ENCODE results near the gene MAGI3.

DNA sequence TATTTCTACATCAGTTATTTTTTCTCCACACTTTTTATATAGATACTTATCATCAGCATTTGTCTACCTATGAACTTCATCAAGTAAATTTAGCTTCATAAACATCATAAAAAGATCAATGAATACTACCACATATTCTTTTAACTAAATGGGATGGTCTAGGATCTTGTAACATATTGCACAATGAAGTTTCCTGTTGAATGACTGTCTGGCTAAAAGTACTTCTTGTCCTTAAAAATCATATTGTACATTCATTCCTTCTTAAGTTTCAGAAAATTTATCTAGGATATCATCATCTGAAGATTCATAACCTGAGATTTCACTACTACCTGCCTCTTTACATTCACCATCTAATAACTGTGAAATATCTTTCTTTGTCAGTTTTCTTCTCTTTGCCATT, 69.0 kb downstream of the MAGI3 start:
- TF ChIP-seq RAD21 (conservative IDR thresholded peaks at IDR 0.05 in 1 of 2, IDR thresholded peaks at IDR 0.05 in 1 of 2), result no peak
- TF ChIP-seq, protein P1, sequence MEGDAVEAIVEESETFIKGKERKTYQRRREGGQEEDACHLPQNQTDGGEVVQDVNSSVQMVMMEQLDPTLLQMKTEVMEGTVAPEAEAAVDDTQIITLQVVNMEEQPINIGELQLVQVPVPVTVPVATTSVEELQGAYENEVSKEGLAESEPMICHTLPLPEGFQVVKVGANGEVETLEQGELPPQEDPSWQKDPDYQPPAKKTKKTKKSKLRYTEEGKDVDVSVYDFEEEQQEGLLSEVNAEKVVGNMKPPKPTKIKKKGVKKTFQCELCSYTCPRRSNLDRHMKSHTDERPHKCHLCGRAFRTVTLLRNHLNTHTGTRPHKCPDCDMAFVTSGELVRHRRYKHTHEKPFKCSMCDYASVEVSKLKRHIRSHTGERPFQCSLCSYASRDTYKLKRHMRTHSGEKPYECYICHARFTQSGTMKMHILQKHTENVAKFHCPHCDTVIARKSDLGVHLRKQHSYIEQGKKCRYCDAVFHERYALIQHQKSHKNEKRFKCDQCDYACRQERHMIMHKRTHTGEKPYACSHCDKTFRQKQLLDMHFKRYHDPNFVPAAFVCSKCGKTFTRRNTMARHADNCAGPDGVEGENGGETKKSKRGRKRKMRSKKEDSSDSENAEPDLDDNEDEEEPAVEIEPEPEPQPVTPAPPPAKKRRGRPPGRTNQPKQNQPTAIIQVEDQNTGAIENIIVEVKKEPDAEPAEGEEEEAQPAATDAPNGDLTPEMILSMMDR (IDR thresholded peaks at IDR 0.05), result no peak
- TF ChIP-seq MAFK (IDR thresholded peaks at IDR 0.05; ENCODE audit: partially characterized antibody), result no peak
- TF ChIP-seq HEYL (CRISPR knock-in tag; IDR thresholded peaks at IDR 0.05), result no peak
- TF ChIP-seq, protein P2, sequence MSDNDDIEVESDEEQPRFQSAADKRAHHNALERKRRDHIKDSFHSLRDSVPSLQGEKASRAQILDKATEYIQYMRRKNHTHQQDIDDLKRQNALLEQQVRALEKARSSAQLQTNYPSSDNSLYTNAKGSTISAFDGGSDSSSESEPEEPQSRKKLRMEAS (IDR thresholded peaks at IDR 0.05), result no peak
- TF ChIP-seq SMC3 (IDR thresholded peaks at IDR 0.05), result no peak
- TF ChIP-seq POLR2A (IDR thresholded peaks at IDR 0.05; ENCODE audit: low read length), result no peak
- TF ChIP-seq EP300 (IDR thresholded peaks at IDR 0.05), result no peak
- no peak for TF ChIP-seq JUNB (IDR thresholded peaks at IDR 0.05)
- TF ChIP-seq CHD2 (IDR thresholded peaks at IDR 0.05; ENCODE audit: low read length, partially characterized antibody), result no peak
- TF ChIP-seq NFE2L2 (conservative IDR thresholded peaks at IDR 0.05; ENCODE audit: low read length), result no peak
- no peak for TF ChIP-seq HOXA7 (CRISPR knock-in tag; IDR thresholded peaks at IDR 0.05)
- TF ChIP-seq, protein P3, sequence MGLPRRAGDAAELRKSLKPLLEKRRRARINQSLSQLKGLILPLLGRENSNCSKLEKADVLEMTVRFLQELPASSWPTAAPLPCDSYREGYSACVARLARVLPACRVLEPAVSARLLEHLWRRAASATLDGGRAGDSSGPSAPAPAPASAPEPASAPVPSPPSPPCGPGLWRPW (IDR thresholded peaks at IDR 0.05), result no peak

All from A549 (cell line).